ENCODE results near the gene BACE2.

DNA sequence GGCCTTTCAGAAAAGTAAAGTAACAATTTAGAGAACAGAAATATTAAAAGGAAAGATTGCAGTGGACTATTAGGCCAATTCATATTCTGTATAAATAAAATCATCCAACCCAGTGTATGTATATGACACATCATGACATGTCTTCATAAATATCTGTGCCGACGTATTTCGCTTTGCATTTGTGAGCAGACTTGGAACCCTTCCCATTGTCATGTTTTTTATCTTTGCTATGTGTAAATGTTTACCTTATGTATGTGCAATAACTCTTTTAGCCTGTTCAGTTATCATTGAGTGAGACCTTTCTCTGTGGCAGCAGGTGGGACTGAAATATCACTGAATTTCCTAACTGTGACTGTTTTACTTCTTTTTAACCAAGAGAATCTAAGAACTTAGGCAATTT is 90.7 kb downstream of the BACE2 start:
- TF ChIP-seq, protein P1, sequence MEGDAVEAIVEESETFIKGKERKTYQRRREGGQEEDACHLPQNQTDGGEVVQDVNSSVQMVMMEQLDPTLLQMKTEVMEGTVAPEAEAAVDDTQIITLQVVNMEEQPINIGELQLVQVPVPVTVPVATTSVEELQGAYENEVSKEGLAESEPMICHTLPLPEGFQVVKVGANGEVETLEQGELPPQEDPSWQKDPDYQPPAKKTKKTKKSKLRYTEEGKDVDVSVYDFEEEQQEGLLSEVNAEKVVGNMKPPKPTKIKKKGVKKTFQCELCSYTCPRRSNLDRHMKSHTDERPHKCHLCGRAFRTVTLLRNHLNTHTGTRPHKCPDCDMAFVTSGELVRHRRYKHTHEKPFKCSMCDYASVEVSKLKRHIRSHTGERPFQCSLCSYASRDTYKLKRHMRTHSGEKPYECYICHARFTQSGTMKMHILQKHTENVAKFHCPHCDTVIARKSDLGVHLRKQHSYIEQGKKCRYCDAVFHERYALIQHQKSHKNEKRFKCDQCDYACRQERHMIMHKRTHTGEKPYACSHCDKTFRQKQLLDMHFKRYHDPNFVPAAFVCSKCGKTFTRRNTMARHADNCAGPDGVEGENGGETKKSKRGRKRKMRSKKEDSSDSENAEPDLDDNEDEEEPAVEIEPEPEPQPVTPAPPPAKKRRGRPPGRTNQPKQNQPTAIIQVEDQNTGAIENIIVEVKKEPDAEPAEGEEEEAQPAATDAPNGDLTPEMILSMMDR (IDR thresholded peaks at IDR 0.05 in 2 of 3, conservative IDR thresholded peaks at IDR 0.05 in 1 of 3; ENCODE audit: borderline replicate concordance in 1 of 3, insufficient read depth in 1 of 3, low read depth in 2 of 3, low read length in 2 of 3): no peak
- no peak for TF ChIP-seq POLR2AphosphoS5 (IDR thresholded peaks at IDR 0.05; ENCODE audit: low read depth, low read length)
- no peak for TF ChIP-seq POLR2A (IDR thresholded peaks at IDR 0.05; ENCODE audit: borderline replicate concordance, extremely low read depth, insufficient read depth, insufficient read length)

All from HCT116 (cell line).